Measurements from ENCODE around the gene DNAJC27. TPM values are rescaled to one million over a fixed set of nuclear protein-coding genes. Genes with fewer than 3 reads are reported as not detected.

DNAJC27 gene
- total and polyA plus RNA-seq, 2 of the 13 experiments (the other 11 are each of a cell fraction or from before 2014, with no cell fraction given) = 3.1 to 3.7 TPM

DNA sequence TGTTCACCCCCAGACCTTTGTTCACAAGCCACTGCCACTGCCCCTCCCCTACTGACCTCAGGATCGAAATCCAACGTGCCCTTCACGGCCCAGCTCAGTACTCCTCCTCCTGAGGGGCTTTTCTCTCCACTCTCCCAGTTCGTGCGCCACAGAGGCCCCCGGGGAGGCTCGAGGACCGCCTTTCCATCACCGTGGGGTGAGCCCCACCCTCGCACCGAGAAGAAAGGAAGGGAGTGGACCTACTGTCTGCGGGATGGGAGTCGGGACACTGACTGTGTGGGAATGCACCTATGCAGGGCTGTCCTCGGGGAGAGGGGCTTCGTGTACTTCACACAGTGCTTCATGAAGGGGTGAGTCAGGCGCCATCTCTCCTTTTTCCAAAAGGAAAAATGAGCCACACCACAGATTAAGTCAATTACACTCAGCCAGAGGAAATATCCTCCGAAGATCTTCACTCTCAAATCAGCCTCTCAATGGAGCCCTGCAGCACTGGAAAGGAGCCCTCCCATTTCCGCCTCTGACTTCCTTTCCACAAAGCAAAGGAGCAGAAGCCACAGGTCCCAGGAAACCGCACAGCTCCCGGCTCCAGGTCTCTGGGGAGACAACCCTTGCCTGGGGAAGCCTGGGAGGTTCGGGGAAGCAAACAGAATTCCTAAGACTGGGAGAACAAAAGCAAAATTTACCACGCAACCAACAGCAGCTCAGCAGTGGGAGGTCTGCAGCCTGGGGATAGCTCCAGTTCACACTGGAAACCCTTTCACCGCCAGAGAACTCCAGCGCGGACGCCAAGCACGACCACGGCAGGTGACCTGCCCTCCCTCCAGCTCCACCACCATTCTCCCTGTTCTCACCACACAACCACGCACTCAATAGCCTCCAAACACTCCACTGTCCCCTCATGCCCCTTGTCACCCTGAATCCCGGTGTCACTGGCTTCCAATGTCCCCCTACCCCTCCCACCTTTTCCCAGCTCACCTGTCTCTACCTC lies 73.3 kb downstream of the DNAJC27 start:
- Histone ChIP-seq H3K27me3 (ENCODE audit: control insufficient read depth in 1 of 2, insufficient read depth in 2 of 2, low read length in 2 of 2) (peaks cover 1 to 25% of the 10 kb centered on the region in 2 experiments; a peak in 2 of 5 replicates), H3K9me3 (ENCODE audit: low read length) (peaks cover 17% of the 10 kb centered on the region), H4K20me1 (ENCODE audit: insufficient read depth, low read length) (no peaks in the 10 kb centered on the region; the same call in 1 of the 2 replicates), H3K4me2 (ENCODE audit: low read depth, low read length) (peak overlapping the region; percentile 15), H3K79me2 (ENCODE audit: insufficient read depth, low read length) (no peaks in the 10 kb centered on the region), H3K36me3 (replicated peaks in 1 of 2; ENCODE audit: control insufficient read depth in 1 of 2, insufficient read depth in 2 of 2, low read length in 2 of 2) (no peaks in the 10 kb centered on the region), H3K27ac (ENCODE audit: extremely low read length, insufficient read depth, low read length) (no peak overlapping the region), H2AFZ (ENCODE audit: low read length) (no peak overlapping the region), H3K9ac (ENCODE audit: insufficient read depth, low read depth, low read length) (no peak overlapping the region), H3K4me1 (ENCODE audit: insufficient read depth, low read length) (peaks cover 6% of the 10 kb centered on the region; the same call in 1 of the 2 replicates), H3K4me3 (replicated peaks in 1 of 3; ENCODE audit: insufficient read depth in 1 of 3, low read depth in 2 of 3, low read length in 3 of 3) (no peak overlapping the region; a peak in 1 of 6 replicates)
- in situ Hi-C loops (cut with HindIII; ENCODE audit: extremely low pct_ligation_motif_present, low pct_unique_long_range_greater_than_20kb) = no loop called here
- ChIA-PET POLR2A (no interaction called here), CTCF (ENCODE audit: low intra/inter-chr PET ratio, low total read pairs) (no interaction called here)
- DNase-seq (ENCODE audit: low spot score) = no peak
- BruUV-seq (replicated peaks) = no TSS peak
- no peak for FAIRE-seq
- TF ChIP-seq ZNF652 (CRISPR knock-in tag; IDR thresholded peaks at IDR 0.05; ENCODE audit: borderline replicate concordance, low read depth) = 0 out of 2 replicates have a peak, but pooled peaks have one; percentile 47
- TF ChIP-seq, protein P1, sequence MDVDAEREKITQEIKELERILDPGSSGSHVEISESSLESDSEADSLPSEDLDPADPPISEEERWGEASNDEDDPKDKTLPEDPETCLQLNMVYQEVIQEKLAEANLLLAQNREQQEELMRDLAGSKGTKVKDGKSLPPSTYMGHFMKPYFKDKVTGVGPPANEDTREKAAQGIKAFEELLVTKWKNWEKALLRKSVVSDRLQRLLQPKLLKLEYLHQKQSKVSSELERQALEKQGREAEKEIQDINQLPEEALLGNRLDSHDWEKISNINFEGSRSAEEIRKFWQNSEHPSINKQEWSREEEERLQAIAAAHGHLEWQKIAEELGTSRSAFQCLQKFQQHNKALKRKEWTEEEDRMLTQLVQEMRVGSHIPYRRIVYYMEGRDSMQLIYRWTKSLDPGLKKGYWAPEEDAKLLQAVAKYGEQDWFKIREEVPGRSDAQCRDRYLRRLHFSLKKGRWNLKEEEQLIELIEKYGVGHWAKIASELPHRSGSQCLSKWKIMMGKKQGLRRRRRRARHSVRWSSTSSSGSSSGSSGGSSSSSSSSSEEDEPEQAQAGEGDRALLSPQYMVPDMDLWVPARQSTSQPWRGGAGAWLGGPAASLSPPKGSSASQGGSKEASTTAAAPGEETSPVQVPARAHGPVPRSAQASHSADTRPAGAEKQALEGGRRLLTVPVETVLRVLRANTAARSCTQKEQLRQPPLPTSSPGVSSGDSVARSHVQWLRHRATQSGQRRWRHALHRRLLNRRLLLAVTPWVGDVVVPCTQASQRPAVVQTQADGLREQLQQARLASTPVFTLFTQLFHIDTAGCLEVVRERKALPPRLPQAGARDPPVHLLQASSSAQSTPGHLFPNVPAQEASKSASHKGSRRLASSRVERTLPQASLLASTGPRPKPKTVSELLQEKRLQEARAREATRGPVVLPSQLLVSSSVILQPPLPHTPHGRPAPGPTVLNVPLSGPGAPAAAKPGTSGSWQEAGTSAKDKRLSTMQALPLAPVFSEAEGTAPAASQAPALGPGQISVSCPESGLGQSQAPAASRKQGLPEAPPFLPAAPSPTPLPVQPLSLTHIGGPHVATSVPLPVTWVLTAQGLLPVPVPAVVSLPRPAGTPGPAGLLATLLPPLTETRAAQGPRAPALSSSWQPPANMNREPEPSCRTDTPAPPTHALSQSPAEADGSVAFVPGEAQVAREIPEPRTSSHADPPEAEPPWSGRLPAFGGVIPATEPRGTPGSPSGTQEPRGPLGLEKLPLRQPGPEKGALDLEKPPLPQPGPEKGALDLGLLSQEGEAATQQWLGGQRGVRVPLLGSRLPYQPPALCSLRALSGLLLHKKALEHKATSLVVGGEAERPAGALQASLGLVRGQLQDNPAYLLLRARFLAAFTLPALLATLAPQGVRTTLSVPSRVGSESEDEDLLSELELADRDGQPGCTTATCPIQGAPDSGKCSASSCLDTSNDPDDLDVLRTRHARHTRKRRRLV (CRISPR knock-in tag; IDR thresholded peaks at IDR 0.05) = no peak
- WGBS (ENCODE audit: low lambda C conversion rate) = 36% methylated on average over 30 of the region's 30 CpGs
- intact Hi-C loops (cut with micrococcal nuclease; ENCODE audit: unreplicated experiment) = no loop called here
- peak; percentile 53 for ATAC-seq
